GM23248 (cell line): ENCODE data around the gene MAN1A1. TPM values are rescaled to one million over a fixed set of nuclear protein-coding genes. Genes with fewer than 3 reads are reported as not detected.
A peak's percentile ranks its signal among the peaks of the same experiment; 100 is the strongest.

Source experiments
- DNase-seq: peaks from one replicate; pipeline ENCODE4 v3.0.0-alpha.2; 2015
- H2AFZ ChIP-seq: fragments of 200-600 bp; sonication (generic); 2 replicates; pipeline ENCODE4 v1.6.1; 2016; ENCODE audit warnings: antibody characterized with exemption
- H3F3A ChIP-seq: fragments of 200-600 bp; sonication (generic); 2 replicates; pipeline ENCODE4 v1.6.1; 2016; ENCODE audit warnings: mild to moderate bottlenecking, antibody characterized with exemption, mixed run types; ENCODE audit not compliant: insufficient read depth
- H3K27ac ChIP-seq: fragments of 200-600 bp; sonication (generic); 2 replicates; pipeline ENCODE4 v1.5.1; 2016; ENCODE audit warnings: mild to moderate bottlenecking
- H3K27me3 ChIP-seq: fragments of 200-600 bp; sonication (generic); replicated peaks from 2 replicates; pipeline ENCODE4 v1.6.1; 2016; ENCODE audit warnings: mild to moderate bottlenecking; ENCODE audit not compliant: insufficient read depth
- H3K36me3 ChIP-seq: fragments of 200-600 bp; sonication (generic); 2 replicates; pipeline ENCODE4 v1.6.1; 2016; ENCODE audit warnings: low read depth, mild to moderate bottlenecking
- H3K4me1 ChIP-seq: fragments of 200-600 bp; sonication (generic); 2 replicates; pipeline ENCODE4 v1.6.1; 2016; ENCODE audit warnings: mild to moderate bottlenecking; ENCODE audit not compliant: insufficient read depth
- H3K4me2 ChIP-seq: fragments of 200-600 bp; sonication (generic); one replicate; pipeline ENCODE4 v1.6.1; 2016; ENCODE audit warnings: mild to moderate bottlenecking; ENCODE audit not compliant: unreplicated experiment
- H3K4me3 ChIP-seq: fragments of 200-600 bp; sonication (generic); 2 replicates; pipeline ENCODE4 v1.5.1; 2016; ENCODE audit warnings: mild to moderate bottlenecking
- H3K79me2 ChIP-seq: fragments of 200-600 bp; sonication (generic); 2 replicates; pipeline ENCODE4 v1.6.1; 2016; ENCODE audit warnings: mild to moderate bottlenecking; ENCODE audit not compliant: insufficient read depth
- H3K9ac ChIP-seq: fragments of 200-600 bp; sonication (generic); 2 replicates; pipeline ENCODE4 v1.6.1; 2016; ENCODE audit warnings: mild to moderate bottlenecking
- H3K9me2 ChIP-seq: fragments of 200-600 bp; sonication (generic); 2 replicates; pipeline ENCODE4 v1.6.1; 2016; ENCODE audit warnings: mixed run types, mild to moderate bottlenecking, moderate library complexity; ENCODE audit not compliant: insufficient read depth
- H3K9me3 ChIP-seq: fragments of 200-600 bp; sonication (generic); one replicate; pipeline ENCODE4 v1.6.1; 2017; ENCODE audit warnings: low read depth
- H4K20me1 ChIP-seq: fragments of 200-600 bp; sonication (generic); 2 replicates; pipeline ENCODE4 v1.6.0; 2016; ENCODE audit not compliant: insufficient read depth
- EZH2 ChIP-seq: fragments of 200-600 bp; sonication (generic); IDR thresholded peaks from 2 replicates; pipeline ENCODE4 v1.6.1; 2018; ENCODE audit warnings: antibody characterized with exemption, mild to moderate bottlenecking; ENCODE audit not compliant: insufficient read depth, poor library complexity, severe bottlenecking
- EZH2phosphoT487 ChIP-seq: fragments of 200-600 bp; sonication (generic); IDR thresholded peaks from 2 replicates; pipeline ENCODE4 v1.6.1; 2018; ENCODE audit warnings: antibody characterized with exemption, moderate library complexity, mild to moderate bottlenecking, low read depth; ENCODE audit not compliant: insufficient read depth
- WGBS, 2 experiments: methylation state at CpG; one replicate each; pipeline ENCODE4 v1.1.6; 2015 to 2017; ENCODE audit warnings: low lambda C conversion rate in 2 of 2, low coverage in 1 of 2; ENCODE audit errors: missing lambda C conversion rate in 2 of 2; 5-methylcytosine and 5-hydroxymethylcytosine counted together
- in situ Hi-C: fragments of 300-500 bp; cut with MboI; formaldehyde crosslinking; loops from 2 replicates; pipeline ENCODE4 v1.15.0; 2020
- polyA plus RNA-seq: library from polyadenylated mRNA; unstranded; fragments of >200 nt; fragmentation: Nextera tagmentation; extraction: Ambion mirVana; gene quantifications from 2 replicates; pipeline ENCODE4 v1.2.1, GENCODE V29; 2016
- total RNA-seq: library from RNA; depleted of rRNA; stranded (reverse); fragments of >200 nt; shearing (Covaris generic); gene quantifications from 2 replicates; pipeline ENCODE4 v1.2.3, GENCODE V29; 2014

Gene MAN1A1
- total and polyA plus RNA-seq, 2 experiments from 2014 or later, result 9.8 to 33.4 TPM

DNA sequence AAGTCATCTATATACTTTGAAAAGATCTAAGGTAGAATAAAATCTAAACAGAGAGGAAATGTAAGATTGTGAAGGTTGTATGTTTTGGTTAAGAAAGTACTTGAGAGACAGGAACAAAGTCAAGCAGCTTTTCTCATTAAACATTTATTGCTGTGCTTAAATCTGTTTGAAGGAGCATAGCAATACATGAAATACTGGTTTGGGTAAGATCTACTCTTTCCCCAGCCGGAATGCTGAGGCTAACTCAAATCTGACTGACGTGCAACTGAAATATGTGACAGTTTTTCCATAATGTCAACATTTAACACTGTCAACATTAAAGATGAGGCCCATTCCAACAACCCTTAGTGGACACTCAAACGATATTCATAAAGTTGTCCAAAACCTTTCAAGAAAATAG lies 59.9 kb downstream of the MAN1A1 start:
- Histone ChIP-seq H3K27me3 (no peaks in the 10 kb centered on the region), H3K4me3 (no peak overlapping the region), H3K27ac (no peak overlapping the region), H3K36me3 (no peaks in the 10 kb centered on the region), H3K4me2 (no peak overlapping the region), H3K9ac (no peak overlapping the region), H4K20me1 (no peaks in the 10 kb centered on the region), H3K4me1 (peaks cover 7% of the 10 kb centered on the region; the same call in 1 of the 2 replicates), H3K9me2 (no peaks in the 10 kb centered on the region; the same call in 1 of the 2 replicates), H2AFZ (no peak overlapping the region), H3K79me2 (no peaks in the 10 kb centered on the region), H3F3A (no peaks in the 10 kb centered on the region), H3K9me3 (no peaks in the 10 kb centered on the region)
- DNase-seq, result no peak
- WGBS, 2 experiments, result 81 to 83% methylated on average over 3 of the region's 3 CpGs
- in situ Hi-C loops, result no loop called here
- TF ChIP-seq EZH2, result no peak
- TF ChIP-seq EZH2phosphoT487, result no peak

DNA sequence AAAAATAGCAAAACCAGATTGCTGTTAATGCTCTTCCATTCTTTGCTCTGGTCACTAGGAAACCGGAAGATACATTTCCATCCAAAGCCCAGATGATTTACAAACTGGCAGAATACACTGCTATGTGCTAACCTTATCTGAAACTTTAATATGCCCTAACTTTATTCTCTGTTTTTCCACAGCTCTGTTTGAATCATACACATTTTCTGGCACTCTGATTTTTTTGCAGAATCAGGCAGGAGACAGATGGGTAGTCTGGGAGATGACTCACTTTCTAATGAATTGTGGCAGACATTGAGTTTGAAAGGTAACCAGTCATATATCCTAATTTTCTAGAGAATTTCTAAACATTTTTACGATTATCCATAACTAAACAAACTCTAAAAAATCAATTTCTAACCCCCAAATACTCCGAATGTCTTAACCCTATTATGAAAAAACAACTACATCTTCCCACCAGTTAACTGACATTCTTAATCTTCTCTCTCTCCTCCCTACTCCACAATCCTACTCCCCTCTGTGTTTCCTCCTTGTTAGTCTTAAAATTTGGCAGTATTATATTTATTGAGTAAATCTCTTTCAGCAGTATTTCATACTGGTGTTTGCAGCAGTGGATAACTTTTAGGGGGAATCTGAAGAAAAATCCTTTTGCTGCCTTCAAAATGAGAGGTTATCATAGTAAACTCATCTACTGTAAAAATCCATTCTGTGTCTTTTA lies 63.5 kb downstream of the MAN1A1 start:
- no peaks in the 10 kb centered on the region for H3K9me2 ChIP-seq
- H3K27ac ChIP-seq, result no peak overlapping the region
- 91% methylated on average over 3 of the region's 3 CpGs for WGBS, 2 experiments
- no peaks in the 10 kb centered on the region for H3K79me2 ChIP-seq
- H3K4me1 ChIP-seq, result peaks cover 7% of the 10 kb centered on the region; the same call in 1 of the 2 replicates
- no peaks in the 10 kb centered on the region for H3K27me3 ChIP-seq
- no peaks in the 10 kb centered on the region for H3K36me3 ChIP-seq
- no peak overlapping the region for H2AFZ ChIP-seq
- H3K9me3 ChIP-seq, result no peaks in the 10 kb centered on the region
- H3K4me3 ChIP-seq, result no peak overlapping the region
- in situ Hi-C loops, result no loop called here
- TF ChIP-seq EZH2phosphoT487 (no peak), EZH2 (no peak)
- peak; percentile 24 for DNase-seq
- H4K20me1 ChIP-seq, result no peaks in the 10 kb centered on the region
- H3K4me2 ChIP-seq, result no peak overlapping the region
- no peaks in the 10 kb centered on the region for H3F3A ChIP-seq
- no peak overlapping the region for H3K9ac ChIP-seq

DNA sequence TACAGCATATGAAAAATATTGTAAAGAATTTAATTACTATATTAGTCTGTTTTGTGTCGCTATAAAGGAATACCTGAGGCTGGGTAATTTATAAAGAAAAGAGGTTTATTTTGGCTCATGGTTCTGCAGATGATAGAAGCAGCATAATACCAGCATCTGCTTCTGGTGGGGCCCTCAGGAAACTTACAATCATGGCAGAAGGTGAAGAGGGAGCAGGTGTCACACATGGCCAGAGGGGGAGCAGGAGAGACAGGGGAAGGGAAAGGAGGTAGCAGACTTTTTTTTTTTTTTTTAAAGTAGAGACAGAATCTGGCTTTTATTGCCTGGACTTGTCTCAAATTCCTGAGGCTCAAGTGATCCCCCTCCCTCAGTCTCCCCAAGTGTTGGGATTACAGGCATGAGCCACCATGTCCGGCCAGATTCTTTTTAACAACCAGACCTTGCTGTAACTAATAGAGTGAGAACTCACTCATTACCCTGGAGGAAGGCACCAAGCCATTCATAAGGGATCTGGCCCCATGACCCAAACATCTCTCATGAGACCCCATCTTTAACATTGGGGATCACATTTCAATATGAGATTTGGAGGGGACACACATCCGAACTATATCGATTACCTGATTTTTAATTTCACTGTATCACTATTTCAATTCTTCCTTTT lies 64.6 kb downstream of the MAN1A1 start:
- no peak overlapping the region for H2AFZ ChIP-seq
- H3K9ac ChIP-seq, result no peak overlapping the region
- H3K9me2 ChIP-seq, result no peaks in the 10 kb centered on the region
- WGBS, 2 experiments, result 80 to 82% methylated on average over 3 to 4 of the region's 4 CpGs
- no peaks in the 10 kb centered on the region for H3F3A ChIP-seq
- H4K20me1 ChIP-seq, result no peaks in the 10 kb centered on the region
- H3K4me2 ChIP-seq, result no peak overlapping the region
- in situ Hi-C loops, result no loop called here
- H3K9me3 ChIP-seq, result no peaks in the 10 kb centered on the region
- H3K79me2 ChIP-seq, result no peaks in the 10 kb centered on the region
- no peak overlapping the region for H3K4me3 ChIP-seq
- DNase-seq, result peak; percentile 10
- TF ChIP-seq EZH2, result no peak
- TF ChIP-seq EZH2phosphoT487, result no peak
- H3K4me1 ChIP-seq, result peaks cover 17% of the 10 kb centered on the region
- H3K27ac ChIP-seq, result no peak overlapping the region
- no peaks in the 10 kb centered on the region for H3K27me3 ChIP-seq
- no peaks in the 10 kb centered on the region for H3K36me3 ChIP-seq

DNA sequence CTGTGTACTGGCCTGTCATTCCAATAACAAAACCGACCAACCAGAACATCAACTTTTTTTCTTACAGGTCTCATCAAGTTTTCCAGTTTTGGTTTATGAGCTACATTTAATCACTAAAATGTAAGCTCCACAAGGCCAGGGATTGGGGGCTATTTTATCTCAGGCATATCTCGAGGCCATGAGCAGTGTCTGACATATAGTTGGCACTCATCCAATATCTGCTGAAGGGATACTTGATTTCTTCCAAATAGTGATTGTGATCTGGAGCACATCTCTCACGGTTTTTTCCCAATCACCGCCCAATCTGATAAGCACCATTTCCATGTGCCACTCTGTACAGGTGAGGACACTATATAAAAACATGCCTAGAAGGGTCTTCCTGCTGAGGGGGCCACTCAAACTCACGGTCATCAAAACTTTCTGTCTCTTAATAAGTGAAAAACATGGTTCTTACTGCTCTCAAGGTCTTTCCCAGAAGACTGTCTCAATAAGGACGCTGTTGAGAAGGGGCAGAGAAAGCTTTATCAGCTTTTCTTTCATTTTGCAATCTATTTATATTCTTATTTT lies 65.5 kb downstream of the MAN1A1 start:
- no peak for DNase-seq
- Histone ChIP-seq H3K4me1 (peaks cover 17% of the 10 kb centered on the region), H3K9ac (no peak overlapping the region), H3K9me2 (no peaks in the 10 kb centered on the region), H3K79me2 (no peaks in the 10 kb centered on the region), H3K4me3 (no peak overlapping the region), H3K4me2 (no peak overlapping the region), H3K27ac (no peak overlapping the region), H4K20me1 (no peaks in the 10 kb centered on the region), H2AFZ (no peak overlapping the region), H3K36me3 (no peaks in the 10 kb centered on the region), H3K27me3 (no peaks in the 10 kb centered on the region), H3K9me3 (no peaks in the 10 kb centered on the region), H3F3A (no peaks in the 10 kb centered on the region)
- no peak for TF ChIP-seq EZH2phosphoT487
- no peak for TF ChIP-seq EZH2
- 92 to 95% methylated on average over 6 of the region's 6 CpGs for WGBS, 2 experiments
- in situ Hi-C loops, result no loop called here
